ENCODE data around the gene TAF10.

DNA sequence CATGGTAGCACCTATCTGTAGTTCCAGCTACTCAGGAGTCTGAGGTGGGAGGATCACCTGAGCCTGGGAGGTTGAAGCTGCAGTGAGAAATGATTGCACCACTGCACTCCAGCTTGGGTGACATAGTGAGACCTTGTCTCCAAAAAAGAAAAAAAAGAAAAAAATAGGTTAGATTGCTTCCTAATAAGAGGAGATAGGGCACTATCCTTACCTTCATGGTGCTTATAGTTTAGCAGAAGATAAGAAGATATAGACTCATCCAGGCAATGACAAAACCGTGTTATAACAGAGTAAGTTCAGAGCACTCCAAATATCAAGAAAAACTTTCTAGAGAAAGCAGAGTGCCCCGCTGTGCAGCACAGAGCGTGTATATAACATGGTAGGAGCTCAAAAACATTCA, 50.7 kb downstream of the TAF10 start:
- no peak for TF ChIP-seq CTCF (IDR thresholded peaks at IDR 0.05)
- no peak for TF ChIP-seq EP300 (IDR thresholded peaks at IDR 0.05)
- TF ChIP-seq POLR2A (IDR thresholded peaks at IDR 0.05) = no peak
